ENCODE measurements around the gene IKZF3.
"Not testable (repeated sequence)": the region's sequence is repeated elsewhere in the genome, so short reads cannot be mapped to it uniquely, and the experiment has no call there.

Gene IKZF3

DNA sequence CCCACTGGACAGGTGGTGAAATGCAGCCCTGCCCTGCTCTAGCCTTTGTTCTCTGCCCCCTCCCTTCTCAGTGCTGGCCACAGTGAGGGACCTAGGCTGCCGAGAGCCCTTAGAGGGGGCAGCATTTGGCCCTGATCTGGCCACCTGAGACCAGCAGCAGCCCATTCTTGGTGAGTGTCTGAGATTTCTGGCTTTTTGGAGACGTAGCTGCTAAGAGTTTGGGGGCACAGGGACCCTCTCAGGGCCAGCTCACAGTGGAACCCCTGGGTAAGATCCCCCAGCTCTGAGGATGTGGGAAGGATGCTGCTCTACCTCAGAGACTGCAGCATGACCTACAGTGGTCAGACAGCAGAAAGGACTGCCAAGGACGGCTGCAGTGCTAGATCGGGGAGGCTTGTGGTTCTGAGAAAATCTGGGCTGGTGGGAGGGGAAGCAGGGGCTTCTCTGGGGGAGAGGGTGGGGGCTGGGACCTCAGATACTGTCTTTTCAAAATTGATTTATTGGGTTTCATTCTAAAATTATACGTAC is 113.0 kb downstream of the IKZF3 start:
- no peak overlapping the region for H3K27ac ChIP-seq
- no peak for TF ChIP-seq ZFX (IDR thresholded peaks at IDR 0.05)
- TF ChIP-seq, protein P1, sequence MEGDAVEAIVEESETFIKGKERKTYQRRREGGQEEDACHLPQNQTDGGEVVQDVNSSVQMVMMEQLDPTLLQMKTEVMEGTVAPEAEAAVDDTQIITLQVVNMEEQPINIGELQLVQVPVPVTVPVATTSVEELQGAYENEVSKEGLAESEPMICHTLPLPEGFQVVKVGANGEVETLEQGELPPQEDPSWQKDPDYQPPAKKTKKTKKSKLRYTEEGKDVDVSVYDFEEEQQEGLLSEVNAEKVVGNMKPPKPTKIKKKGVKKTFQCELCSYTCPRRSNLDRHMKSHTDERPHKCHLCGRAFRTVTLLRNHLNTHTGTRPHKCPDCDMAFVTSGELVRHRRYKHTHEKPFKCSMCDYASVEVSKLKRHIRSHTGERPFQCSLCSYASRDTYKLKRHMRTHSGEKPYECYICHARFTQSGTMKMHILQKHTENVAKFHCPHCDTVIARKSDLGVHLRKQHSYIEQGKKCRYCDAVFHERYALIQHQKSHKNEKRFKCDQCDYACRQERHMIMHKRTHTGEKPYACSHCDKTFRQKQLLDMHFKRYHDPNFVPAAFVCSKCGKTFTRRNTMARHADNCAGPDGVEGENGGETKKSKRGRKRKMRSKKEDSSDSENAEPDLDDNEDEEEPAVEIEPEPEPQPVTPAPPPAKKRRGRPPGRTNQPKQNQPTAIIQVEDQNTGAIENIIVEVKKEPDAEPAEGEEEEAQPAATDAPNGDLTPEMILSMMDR (conservative IDR thresholded peaks at IDR 0.05): no peak

DNA sequence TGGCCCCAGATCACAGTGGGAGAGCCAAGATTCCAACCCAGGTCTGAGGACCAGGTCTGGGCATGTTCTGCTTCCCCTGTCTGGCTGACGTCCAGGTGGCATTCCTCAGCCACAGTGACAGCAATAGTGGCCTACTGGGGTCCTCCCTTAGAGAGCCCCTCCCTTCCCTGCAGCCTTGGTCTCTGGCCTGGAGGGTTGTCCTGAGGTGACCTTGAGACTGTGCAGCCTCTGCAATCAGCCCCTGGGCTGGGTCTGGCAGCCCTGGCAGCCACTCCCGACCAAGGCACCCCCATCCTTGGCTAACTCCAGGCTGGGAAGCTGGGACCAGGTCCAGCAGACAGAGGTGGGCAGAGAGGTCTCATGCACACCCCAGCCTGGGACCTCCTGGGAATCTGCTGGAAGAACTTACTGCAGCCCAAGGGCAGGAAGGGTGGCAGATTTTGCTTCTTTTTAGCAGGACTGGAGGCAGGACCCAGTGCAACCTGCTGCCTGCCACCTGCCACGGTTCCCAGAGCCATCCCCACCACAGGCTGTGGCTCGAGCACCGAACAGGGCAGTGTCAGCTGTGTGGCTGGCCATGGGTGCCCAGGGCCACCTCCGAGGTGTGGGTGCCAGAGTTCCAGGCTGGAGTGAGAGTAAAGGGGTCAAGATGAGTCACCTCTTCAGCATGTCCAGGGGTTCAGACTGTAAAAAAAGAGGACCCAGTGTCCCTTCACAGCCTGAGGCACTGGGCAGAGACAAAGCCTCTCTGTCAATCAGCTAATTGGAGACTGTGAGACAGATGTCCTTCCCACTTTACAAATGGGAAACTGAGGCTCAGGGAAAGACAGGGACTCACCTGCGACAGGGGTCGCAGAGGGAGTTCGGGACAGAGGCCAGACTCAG is 113.7 kb downstream of the IKZF3 start:
- H3K27ac ChIP-seq: no peak overlapping the region
- TF ChIP-seq ZFX (IDR thresholded peaks at IDR 0.05): no peak
- TF ChIP-seq, protein P1 (conservative IDR thresholded peaks at IDR 0.05): no peak

GRCh38 chr17:39748444-39749034 is 115.6 kb downstream of the IKZF3 start:
- H3K27ac ChIP-seq: not testable (repeated sequence)

DNA sequence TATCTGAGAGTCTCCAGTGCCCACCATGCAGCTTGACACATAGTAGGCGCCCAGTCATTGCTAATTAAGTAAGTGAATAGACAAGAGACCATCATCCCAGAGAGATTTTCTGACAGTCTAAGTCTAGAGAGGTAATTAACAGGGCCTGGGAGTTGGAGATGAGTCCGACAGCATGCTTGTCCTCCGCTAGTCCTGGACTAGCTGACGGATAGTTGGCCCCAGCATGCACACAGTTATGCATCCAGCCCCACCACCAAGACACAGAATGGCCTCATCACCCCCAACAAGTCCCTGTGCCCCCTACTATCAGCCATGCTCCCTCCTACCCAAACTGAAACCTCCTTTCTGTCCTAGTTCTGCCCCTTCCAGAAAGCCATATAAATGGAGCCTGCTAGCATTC is 116.4 kb downstream of the IKZF3 start:
- no peak for TF ChIP-seq ZFX (IDR thresholded peaks at IDR 0.05)
- TF ChIP-seq, protein P1 (conservative IDR thresholded peaks at IDR 0.05): no peak

DNA sequence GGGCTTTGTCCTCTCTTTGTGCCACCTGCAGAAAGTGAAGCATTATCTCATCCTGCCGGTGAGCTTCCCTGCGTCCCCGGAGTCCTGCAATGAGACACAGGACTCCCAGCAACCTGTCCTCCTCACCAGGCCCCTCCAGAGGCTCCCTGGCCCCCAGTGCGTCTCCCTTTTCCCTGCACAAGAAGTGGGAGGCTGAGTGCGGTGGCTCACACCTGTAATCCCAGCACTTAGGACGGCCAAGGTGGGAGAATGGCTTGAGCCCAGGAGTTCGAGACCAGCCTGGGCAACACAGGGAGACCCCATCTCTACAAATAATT is 118.0 kb downstream of the IKZF3 start:
- no peak overlapping the region for H3K27ac ChIP-seq
- TF ChIP-seq, protein P1 (conservative IDR thresholded peaks at IDR 0.05): no peak
- TF ChIP-seq ZFX (IDR thresholded peaks at IDR 0.05): no peak

More for the DNA sequence above, 116.4 kb downstream of the IKZF3 start:
- H3K27ac ChIP-seq: no peak overlapping the region

GRCh38 chr17:39745335-39746144 is 118.6 kb downstream of the IKZF3 start:
- H3K27ac ChIP-seq: no peak overlapping the region
- TF ChIP-seq, protein P1 (conservative IDR thresholded peaks at IDR 0.05): no peak
- TF ChIP-seq ZFX (IDR thresholded peaks at IDR 0.05): no peak

DNA sequence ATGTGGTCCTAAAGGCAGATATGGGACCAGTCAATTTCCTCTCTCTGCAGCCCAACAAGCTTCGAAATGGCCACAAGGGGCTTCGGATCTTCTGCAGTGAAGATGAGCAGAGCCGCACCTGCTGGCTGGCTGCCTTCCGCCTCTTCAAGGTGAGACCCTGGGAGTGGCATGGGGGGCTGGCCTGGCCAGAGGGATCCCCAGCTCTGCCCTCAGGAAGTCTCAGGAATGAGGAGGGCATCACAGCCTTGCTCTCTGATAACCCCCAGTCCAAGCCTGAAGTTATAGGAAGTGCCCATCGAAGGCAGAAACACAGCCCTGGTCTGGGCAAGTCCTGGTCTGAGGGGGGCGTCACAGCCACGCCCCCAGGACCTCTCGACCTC is 119.3 kb downstream of the IKZF3 start:
- no peak for TF ChIP-seq ZFX (IDR thresholded peaks at IDR 0.05)
- TF ChIP-seq, protein P1 (conservative IDR thresholded peaks at IDR 0.05): no peak
- H3K27ac ChIP-seq: no peak overlapping the region

Data from C4-2B (cell line).